A549 treated with Mapracorat at 1 μM for 4 hours (cell line): ENCODE measurements around the gene XYLT2. TPM values are rescaled to one million over a fixed set of nuclear protein-coding genes. Genes with fewer than 3 reads are reported as not detected.

ENCODE experiments used
- total RNA-seq: library from RNA; stranded (reverse); fragments of 200-300 nt; extraction: Qiagen RNA extraction; gene quantifications from 5 replicates; pipeline ENCODE4 v1.2.3, GENCODE V29; 2022

The XYLT2 gene
- 17.7 to 24.3 TPM (median 20.9 TPM) in 5 replicates for total RNA-seq

DNA sequence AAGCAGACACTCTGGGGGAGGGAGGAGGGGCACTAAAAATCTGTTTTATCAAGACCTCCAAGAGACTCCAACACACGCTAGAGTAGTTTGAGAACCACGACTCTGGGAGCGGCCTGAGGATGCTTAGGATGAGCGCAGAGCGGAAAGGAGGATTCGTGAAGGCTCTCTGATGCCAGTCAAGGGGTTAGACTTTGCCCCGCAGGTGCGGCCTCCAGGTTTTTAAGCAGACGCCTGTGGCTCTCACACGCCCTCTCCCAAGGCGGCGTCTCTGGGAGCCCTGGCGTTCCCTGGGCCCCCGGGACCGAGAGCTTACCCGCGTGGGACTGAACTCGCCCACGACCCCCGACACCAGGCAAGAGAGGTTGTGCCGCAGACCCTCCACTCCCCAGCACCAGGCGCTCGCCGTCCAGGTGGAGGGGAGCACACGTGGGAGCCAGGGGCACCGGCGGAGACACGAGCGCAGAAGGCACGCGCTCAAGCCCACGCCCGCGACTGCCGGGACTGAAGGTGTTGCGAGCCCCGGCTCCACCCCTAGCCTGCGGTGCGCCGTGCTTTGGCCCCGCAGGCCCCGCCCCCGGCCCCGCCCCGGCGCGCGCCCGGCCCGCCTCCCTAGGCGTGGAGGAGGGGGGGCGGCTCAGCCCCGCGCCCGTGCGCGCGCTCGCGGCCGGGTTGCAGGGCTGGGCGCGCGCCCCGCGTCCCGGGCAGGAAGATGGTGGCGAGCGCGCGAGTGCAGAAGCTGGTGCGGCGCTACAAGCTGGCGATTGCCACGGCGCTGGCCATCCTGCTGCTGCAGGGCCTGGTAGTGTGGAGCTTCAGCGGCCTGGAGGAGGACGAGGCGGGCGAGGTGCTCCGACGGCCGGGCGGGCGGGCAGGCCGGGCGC, at the start of gene XYLT2:
Gene XYLT2 (plus strand): TSS at position 695 of the 881 bp plus-strand sequence. CDS start 15 bp downstream, at position 710.

DNA sequence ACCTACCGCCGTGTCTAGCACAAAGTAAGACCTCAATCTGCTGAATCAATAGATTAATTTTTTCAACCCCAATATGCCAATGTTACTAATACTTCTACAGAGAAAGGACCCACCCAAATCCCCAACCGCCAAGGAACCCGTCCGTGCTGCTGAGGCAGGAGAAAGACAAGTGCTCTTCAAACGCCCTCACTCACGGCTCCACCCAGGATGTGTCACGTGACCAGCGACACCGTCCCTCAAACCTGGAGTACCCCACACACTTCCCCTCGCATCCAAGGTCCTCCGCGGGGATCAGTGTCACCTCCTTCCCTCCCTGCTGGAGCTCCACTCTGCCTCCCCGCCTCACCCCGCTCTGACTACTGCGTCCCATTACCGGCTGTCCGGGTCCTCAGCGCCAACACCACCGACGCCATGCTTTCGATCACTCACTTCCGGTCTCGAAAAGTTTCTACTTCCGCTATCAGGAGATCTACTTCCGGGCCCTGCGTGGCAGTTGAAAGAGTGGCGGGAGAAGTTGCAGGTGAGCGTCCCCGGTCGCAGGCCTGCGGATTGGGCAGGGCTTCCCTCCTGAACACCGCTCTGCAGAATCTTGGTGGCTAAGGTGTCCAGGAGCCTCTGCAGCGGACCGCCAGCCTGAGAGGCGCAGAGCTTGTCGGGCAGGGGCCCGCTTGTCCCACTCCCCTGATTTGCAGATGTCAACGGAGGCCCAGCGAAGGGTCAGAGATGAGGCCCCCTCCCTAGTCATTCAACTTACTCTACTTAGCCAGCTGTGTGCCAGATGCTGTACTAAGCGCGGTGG, 27.0 kb downstream of the XYLT2 start, which contains the start of the genes EME1 and MRPL27:
Gene EME1 (plus strand): TSS at position 472 of the 799 bp plus-strand sequence. CDS start 1,980 bp downstream, outside the sequence.
Gene MRPL27 (minus strand): TSS at position 427 of the 799 bp plus-strand sequence. CDS start 14 bp downstream, at position 413.

DNA sequence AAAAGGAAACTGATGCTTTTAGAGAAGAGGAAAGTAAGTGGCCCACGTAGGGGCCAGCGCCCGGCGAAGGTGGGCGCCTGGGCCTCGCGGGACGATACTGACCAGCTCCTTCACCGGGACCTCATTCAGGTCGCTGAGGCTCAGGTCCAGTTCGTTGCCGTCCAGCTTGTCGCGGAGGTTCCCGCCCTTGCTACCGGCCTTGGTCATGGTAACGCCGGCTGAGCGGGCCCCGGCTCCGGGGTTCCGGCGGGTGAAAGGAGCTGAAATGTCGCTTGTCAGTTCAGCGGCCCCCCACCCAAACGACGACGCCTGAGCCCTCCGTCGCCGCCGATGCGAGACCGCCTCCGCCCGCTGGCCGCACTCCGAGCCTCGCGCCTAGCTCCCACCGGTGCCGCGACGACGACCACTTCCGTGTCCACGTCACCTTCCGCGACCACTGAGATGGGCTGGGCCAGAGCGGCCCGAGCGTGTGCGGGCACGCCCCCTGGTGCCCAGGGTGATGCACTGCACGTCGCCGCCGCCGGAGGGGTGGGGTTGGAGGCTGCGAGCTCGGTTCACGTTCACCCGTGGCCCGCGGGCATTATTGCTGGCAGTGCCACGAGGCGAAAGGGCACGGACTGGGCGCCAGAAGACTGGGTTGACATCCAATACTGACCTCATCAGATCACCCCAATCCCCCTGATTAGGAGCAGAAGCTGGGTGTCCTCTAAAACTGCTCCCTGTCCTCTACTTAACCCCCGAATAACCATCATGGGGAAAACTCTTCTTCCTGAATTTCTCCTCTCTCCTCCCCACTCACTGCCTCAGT, 51.4 kb downstream of the XYLT2 start, which contains the start of gene LRRC59:
Gene LRRC59 (minus strand): TSS at position 413 of the 808 bp plus-strand sequence. CDS start 206 bp downstream, at position 207.

Other genes starting within 250 kb of the XYLT2 start
- 0.13 to 0.50 TPM (median 0.37 TPM) in 5 replicates for gene SAMD14, start 216.0 kb upstream of the XYLT2 start, total RNA-seq
- gene PPP1R9B, start 195.4 kb upstream of the XYLT2 start, total RNA-seq = 38.9 to 52.2 TPM (median 51.3 TPM) in 5 replicates
- gene SGCA, start 180.1 kb upstream of the XYLT2 start, total RNA-seq = 0.60 to 2.7 TPM (median 1.6 TPM) in 5 replicates
- 4.4 to 11.5 TPM (median 8.0 TPM) in 5 replicates for gene COL1A1, start 144.5 kb upstream of the XYLT2 start, total RNA-seq
- gene TMEM92, start 71.7 kb upstream of the XYLT2 start, total RNA-seq = 16.2 to 21.1 TPM (median 18.5 TPM) in 5 replicates
- 132 to 166 TPM (median 145 TPM) in 5 replicates for gene MRPL27, start 27.1 kb downstream of the XYLT2 start, total RNA-seq
- gene EME1, start 27.1 kb downstream of the XYLT2 start, total RNA-seq = 14.5 to 16.8 TPM (median 14.9 TPM) in 5 replicates
- 233 to 241 TPM (median 239 TPM) in 5 replicates for gene LRRC59, start 51.4 kb downstream of the XYLT2 start, total RNA-seq
- gene ACSF2, start 80.1 kb downstream of the XYLT2 start, total RNA-seq = 9.1 to 14.9 TPM (median 12.5 TPM) in 5 replicates
- gene CHAD, start 122.8 kb downstream of the XYLT2 start, total RNA-seq = not detected in 5 replicates
- 25.7 to 34.8 TPM (median 32.4 TPM) in 5 replicates for gene RSAD1, start 132.7 kb downstream of the XYLT2 start, total RNA-seq
- 0.32 to 1.2 TPM (median 0.84 TPM) in 5 replicates for gene MYCBPAP, start 162.3 kb downstream of the XYLT2 start, total RNA-seq
- 0.13 to 0.29 TPM (median 0.19 TPM) in 5 replicates for gene EPN3, start 186.6 kb downstream of the XYLT2 start, total RNA-seq
- 65.4 to 88.3 TPM (median 83.2 TPM) in 5 replicates for gene SPATA20, start 201.0 kb downstream of the XYLT2 start, total RNA-seq
- gene CACNA1G, start 214.6 kb downstream of the XYLT2 start, total RNA-seq = 2.7 to 4.6 TPM (median 4.1 TPM) in 5 replicates